ENCODE data around the gene INSC. TPM values are rescaled to one million over a fixed set of nuclear protein-coding genes. Genes with fewer than 3 reads are reported as not detected.

INSC gene
- total and polyA plus RNA-seq, 2 of the 13 experiments (the other 11 are each of a cell fraction or from before 2014, with no cell fraction given): 0.09 TPM; not detected in 1

DNA sequence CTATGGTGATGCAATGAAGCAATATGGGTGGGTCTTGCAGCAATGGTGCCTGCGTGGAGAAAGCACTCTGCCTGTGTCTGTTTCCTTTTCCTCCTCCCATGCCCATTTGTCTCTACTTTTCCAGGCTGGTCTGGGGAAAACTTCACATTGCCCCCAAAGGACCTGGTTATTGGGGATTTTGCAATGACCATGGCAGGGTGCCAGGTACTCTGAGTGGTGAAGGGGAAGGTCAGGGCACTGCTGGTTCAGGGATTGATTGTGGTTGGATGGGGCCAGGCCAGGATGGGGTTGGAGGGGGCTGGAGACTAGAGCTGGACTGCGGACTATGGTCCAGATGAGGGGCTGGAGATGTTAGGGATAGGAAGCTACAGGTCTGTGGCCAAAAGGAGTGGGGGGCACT lies 92.1 kb downstream of the INSC start:
- no peaks in the 10 kb centered on the region for H3K27me3 ChIP-seq (ENCODE audit: control insufficient read depth in 1 of 2, insufficient read depth in 2 of 2, low read length in 2 of 2)
- ATAC-seq (no peak), FAIRE-seq (no peak), DNase-seq (ENCODE audit: low spot score) (no peak)
- no peak overlapping the region for H3K4me3 ChIP-seq (replicated peaks in 1 of 3; ENCODE audit: insufficient read depth in 1 of 3, low read depth in 2 of 3, low read length in 3 of 3)
- ChIA-PET CTCF (ENCODE audit: low intra/inter-chr PET ratio, low total read pairs) (interaction anchor here (4.0 kb wide), 1 partner anchor 105 kb away, joined by 79 read pairs; no protein-coding TSS in a partner anchor), POLR2A (no interaction called here)
- WGBS (ENCODE audit: low lambda C conversion rate): 14% methylated on average over 2 of the region's 2 CpGs
- in situ Hi-C loops (cut with HindIII; ENCODE audit: extremely low pct_ligation_motif_present, low pct_unique_long_range_greater_than_20kb): loop anchor here (5.0 kb wide), 1 partner anchor 104 kb away; no protein-coding TSS in a partner anchor
- no peaks in the 10 kb centered on the region for H3K36me3 ChIP-seq (replicated peaks in 1 of 2; ENCODE audit: control insufficient read depth in 1 of 2, insufficient read depth in 2 of 2, low read length in 2 of 2)
- TF ChIP-seq HNF1A (IDR thresholded peaks at IDR 0.05; ENCODE audit: low read depth): no peak
- no peak for TF ChIP-seq HNF1A (CRISPR knock-in tag; IDR thresholded peaks at IDR 0.05; ENCODE audit: borderline replicate concordance)
- no peak for TF ChIP-seq XBP1 (CRISPR knock-in tag; IDR thresholded peaks at IDR 0.05)
- no peak overlapping the region for H3K4me2 ChIP-seq (ENCODE audit: low read depth, low read length)
- H3K27ac ChIP-seq (ENCODE audit: extremely low read length, insufficient read depth, low read length): no peak overlapping the region
- no peaks in the 10 kb centered on the region for H3K9me3 ChIP-seq (ENCODE audit: low read length)
- no TSS peak for BruUV-seq (replicated peaks)
- H4K20me1 ChIP-seq (ENCODE audit: insufficient read depth, low read length): no peaks in the 10 kb centered on the region
- intact Hi-C loops (cut with micrococcal nuclease; ENCODE audit: unreplicated experiment): loop anchor here (5.0 kb wide), 1 partner anchor 229 kb away; no protein-coding TSS in a partner anchor
- H2AFZ ChIP-seq (ENCODE audit: low read length): no peak overlapping the region
- no peaks in the 10 kb centered on the region for H3K79me2 ChIP-seq (ENCODE audit: insufficient read depth, low read length)
- H3K4me1 ChIP-seq (ENCODE audit: insufficient read depth, low read length): no peaks in the 10 kb centered on the region
- no peak overlapping the region for H3K9ac ChIP-seq (ENCODE audit: insufficient read depth, low read depth, low read length)

Data from HepG2 (cell line).